GM12878 (cell line): ENCODE data around the gene EEPD1. TPM values are rescaled to one million over a fixed set of nuclear protein-coding genes. Genes with fewer than 3 reads are reported as not detected.

ENCODE experiments used
- ATAC-seq: fragments of 200-7000 bp; cut with Tn5 transposase; 3 replicates; pipeline ENCODE4 v1.9.1; 2020; ENCODE audit warnings: mild to moderate bottlenecking, moderate library complexity
- BruUV-seq: library from RNA; stranded (reverse); fragments of 400-500 nt; replicated peaks from 2 replicates; lab custom pipeline; 2021; lab: Mats Ljungman, UMichigan
- CTCF ChIA-PET: fragments of 300-600 bp; sonication (Branson Sonifier 250); formaldehyde crosslinking; extraction: SDS; loops from one replicate; lab custom pipeline; 2021; ENCODE audit warnings: inconsistent platforms; lab: Yijun Ruan, JAX
- POLR2A ChIA-PET: fragments of 350-600 bp; formaldehyde crosslinking; extraction: SDS; loops from one replicate; lab custom pipeline; 2021; ENCODE audit warnings: inconsistent platforms; lab: Charles Lee
- RAD21 ChIA-PET: fragments of 300-600 bp; sonication (Branson Sonifier 250); formaldehyde crosslinking; loops from one replicate; lab custom pipeline; 2023; ENCODE audit warnings: antibody characterized with exemption; ENCODE audit not compliant: unreplicated experiment; lab: Charles Lee
- SMC1A ChIA-PET: fragments of 300-600 bp; sonication (Branson Sonifier 250); formaldehyde crosslinking; loops from one replicate; lab custom pipeline; 2023; ENCODE audit not compliant: unreplicated experiment, uncharacterized antibody; lab: Charles Lee
- DNase-seq: peaks from one replicate; pipeline ENCODE4 v3.0.0-alpha.2; 2011; ENCODE audit warnings: low read depth, low spot score
- FAIRE-seq: peaks from 3 replicates; lab custom pipeline; 2011; peaks lifted over from hg19 to GRCh38; lab: Jason Lieb, UNC
- H2AFZ ChIP-seq: 2 replicates; pipeline ENCODE4 v1.6.0; 2011; ENCODE audit warnings: low read depth, low read length, control low read depth; ENCODE audit not compliant: control insufficient read depth
- H3K27ac ChIP-seq: 2 replicates; pipeline ENCODE4 v1.5.1; 2011; ENCODE audit warnings: control low read depth; ENCODE audit not compliant: control insufficient read depth, insufficient read depth
- H3K27me3 ChIP-seq, 2 experiments: replicated peaks in 1 of 2; 2 replicates each; pipeline versions ENCODE4 v1.6.0 to v1.6.1; 2011; ENCODE audit warnings: low read length in 1 of 2; ENCODE audit not compliant: control insufficient read depth in 2 of 2, insufficient read depth in 2 of 2
- H3K36me3 ChIP-seq, 2 experiments: 2 replicates each; pipeline ENCODE4 v1.5.1; 2011; ENCODE audit warnings: low read length in 1 of 2; ENCODE audit not compliant: control insufficient read depth in 2 of 2, insufficient read depth in 2 of 2
- H3K4me1 ChIP-seq: 2 replicates; pipeline ENCODE4 v1.6.1; 2011; ENCODE audit warnings: mild to moderate bottlenecking, low read length, moderate library complexity, mixed read lengths; ENCODE audit not compliant: control insufficient read depth, insufficient read depth
- H3K4me2 ChIP-seq: 2 replicates; pipeline ENCODE4 v1.6.0; 2011; ENCODE audit warnings: control low read depth; ENCODE audit not compliant: control insufficient read depth, insufficient read depth
- H3K4me3 ChIP-seq: fragments of 200-600 bp; sonication (generic); 2 replicates; pipeline ENCODE4 v1.5.1; 2016
- H3K79me2 ChIP-seq: 2 replicates; pipeline ENCODE4 v1.6.0; 2011; ENCODE audit warnings: low read length; ENCODE audit not compliant: control insufficient read depth, insufficient read depth
- H3K9ac ChIP-seq: 2 replicates; pipeline ENCODE4 v1.8.0; 2011; ENCODE audit warnings: low read length, control low read depth, mixed read lengths; ENCODE audit not compliant: control insufficient read depth, insufficient read depth
- H3K9me3 ChIP-seq: replicated peaks from 3 replicates; pipeline ENCODE4 v1.5.1; 2011; ENCODE audit warnings: mild to moderate bottlenecking, low read length; ENCODE audit not compliant: control insufficient read depth, insufficient read depth
- H4K20me1 ChIP-seq: 2 replicates; pipeline ENCODE4 v1.6.0; 2011; ENCODE audit not compliant: control insufficient read depth, insufficient read depth
- CHD4 ChIP-seq: fragments of 200-600 bp; sonication (generic); IDR thresholded peaks from 2 replicates; pipeline ENCODE4 v1.6.1; 2016; ENCODE audit warnings: mild to moderate bottlenecking
- MLLT1 ChIP-seq: fragments of 450-650 bp; IDR thresholded peaks from 2 replicates; pipeline ENCODE4 v1.6.1; 2016; ENCODE audit warnings: mild to moderate bottlenecking
- PAX8 ChIP-seq: fragments of 450-650 bp; IDR thresholded peaks from 2 replicates; pipeline ENCODE4 v1.6.1; 2017; ENCODE audit warnings: mild to moderate bottlenecking, moderate library complexity
- POLR2AphosphoS2 ChIP-seq: IDR thresholded peaks from 2 replicates; pipeline ENCODE4 v1.6.1; 2011; ENCODE audit warnings: low read depth, mild to moderate bottlenecking, low read length, improper control_type of control experiment, moderate library complexity
- SUZ12 ChIP-seq: fragments of 200-600 bp; sonication (generic); IDR thresholded peaks from one replicate; pipeline ENCODE4 v1.6.1; 2018; ENCODE audit warnings: antibody characterized with exemption, mild to moderate bottlenecking; ENCODE audit not compliant: unreplicated experiment
- TCF7 ChIP-seq: IDR thresholded peaks from 2 replicates; pipeline ENCODE4 v1.6.1; 2014; ENCODE audit warnings: antibody characterized with exemption, borderline replicate concordance
- ZNF24 ChIP-seq: fragments of 450-650 bp; IDR thresholded peaks from 2 replicates; pipeline ENCODE4 v1.6.1; 2017; ENCODE audit warnings: antibody characterized with exemption, mild to moderate bottlenecking
- WGBS: methylation state at CpG from one replicate; pipeline ENCODE4 v1.1.6; 2016; ENCODE audit warnings: low lambda C conversion rate; ENCODE audit not compliant: insufficient replicate concordance, insufficient coverage; ENCODE audit errors: missing lambda C conversion rate; 5-methylcytosine and 5-hydroxymethylcytosine counted together
- in situ Hi-C: fragments of 300-500 bp; cut with MboI; formaldehyde crosslinking; loops from 9 replicates; pipeline ENCODE4 v1.14.3; 2018; ENCODE audit warnings: mixed read lengths
- intact Hi-C: fragments of 100-400 bp; cut with micrococcal nuclease; formaldehyde crosslinking; loops from one replicate; pipeline ENCODE4 v1.14.2; 2022; ENCODE audit not compliant: unreplicated experiment
- polyA plus RNA-seq, 11 experiments: library from polyadenylated mRNA; depleted of rRNA in 4 of 11; unstranded in 6 of 11; stranded (reverse) in 5 of 11; fragments of >200 nt; fragmentation: Nextera tagmentation in 4 of 11; fragmentation: Illumina TruSeq in 1 of 11; extraction: Ambion mirVana in 4 of 11; extraction: Trizol in 1 of 11; gene quantifications; 1 replicate in 1 of 11; 2 replicates in 10 of 11; pipeline versions ENCODE4 v1.2.1 to v1.2.3, GENCODE V29; 2011 to 2016; ENCODE audit warnings: inconsistent platforms in 2 of 11, missing spikeins in 2 of 11, low read depth in 1 of 11
- total RNA-seq, 4 experiments: library from RNA; depleted of rRNA in 3 of 4; stranded (reverse); fragments of >200 nt in 3 of 4; fragmentation: Illumina TruSeq in 1 of 4; extraction: Trizol in 1 of 4; gene quantifications; 2 replicates each; pipeline versions ENCODE4 v1.2.1 to v1.2.3, GENCODE V29; 2013 to 2021

EEPD1 gene
- total and polyA plus RNA-seq, 10 of the 15 experiments (the other 5 are each of a cell fraction or from before 2014, with no cell fraction given) = 0.24 to 2.8 (median 0.86) TPM; not detected in 1

GRCh38 chr7:36215457-36215765, 62.4 kb downstream of the EEPD1 start (continued):
- TF ChIP-seq MLLT1 = no peak
- no peak for TF ChIP-seq TCF7
- TF ChIP-seq CHD4 = no peak
- no peak for TF ChIP-seq SUZ12
- no peak for TF ChIP-seq ZNF24

- FAIRE-seq (no peak), DNase-seq (no peak), ATAC-seq (no peak)
- Histone ChIP-seq H4K20me1 (no peaks in the 10 kb centered on the region), H3K4me1 (no peaks in the 10 kb centered on the region; the same call in 1 of the 2 replicates), H3K4me3 (no peak overlapping the region), H2AFZ (no peak overlapping the region), H3K4me2 (no peak overlapping the region), H3K27me3 (no peaks in the 10 kb centered on the region; a peak in 1 of 4 replicates), H3K79me2 (no peaks in the 10 kb centered on the region), H3K9me3 (no peaks in the 10 kb centered on the region), H3K9ac (no peak overlapping the region), H3K27ac (no peak overlapping the region), H3K36me3 (no peaks in the 10 kb centered on the region)
- RAD21 ChIA-PET = interaction anchor here (1.0 kb wide), 1 partner anchor 44 kb away, joined by 4 read pairs; no protein-coding TSS in a partner anchor
- POLR2A ChIA-PET = no interaction called here
- intact Hi-C loops = no loop called here
- 54% methylated on average over 4 of the region's 4 CpGs for WGBS
- TF ChIP-seq POLR2AphosphoS2 (no peak), PAX8 (no peak)
- SMC1A ChIA-PET = interaction anchor here (1.5 kb wide), 1 partner anchor 9 kb away, joined by 3 read pairs; no protein-coding TSS in a partner anchor
- in situ Hi-C loops = no loop called here
- no TSS peak for BruUV-seq
- CTCF ChIA-PET = no interaction called here
These were observed 63.1 kb downstream of the EEPD1 start for GRCh38 chr7:36216063-36216684.
